AG04449 (cell line): ENCODE measurements around the gene SCRN2.

ENCODE experiments used
- CTCF ChIA-PET: fragments of 350-600 bp; formaldehyde crosslinking; extraction: SDS; loops from one replicate; lab custom pipeline; 2021; ENCODE audit warnings: antibody characterized with exemption; lab: Yijun Ruan, JAX
- POLR2A ChIA-PET: fragments of 400-600, 350-600 bp; formaldehyde crosslinking; extraction: SDS; loops from one replicate; lab custom pipeline; 2020; ENCODE audit warnings: antibody characterized with exemption, inconsistent platforms; lab: Yijun Ruan, JAX
- DNase-seq: peaks from one replicate; pipeline ENCODE4 v3.0.0-alpha.2; 2010; ENCODE audit warnings: low read depth, low spot score
- H3K4me3 ChIP-seq: 2 replicates; pipeline ENCODE4 v1.5.1; 2011; ENCODE audit warnings: low read depth, mild to moderate bottlenecking, control low read depth, low read length
- TF ChIP-seq, protein P1 (sequence below): IDR thresholded peaks from one replicate; pipeline ENCODE4 v1.5.1; 2011; ENCODE audit warnings: mild to moderate bottlenecking, moderate library complexity, low read length, control low read depth, inconsistent platforms; ENCODE audit not compliant: insufficient read depth; ENCODE audit errors: missing control alignments

Gene SCRN2

DNA sequence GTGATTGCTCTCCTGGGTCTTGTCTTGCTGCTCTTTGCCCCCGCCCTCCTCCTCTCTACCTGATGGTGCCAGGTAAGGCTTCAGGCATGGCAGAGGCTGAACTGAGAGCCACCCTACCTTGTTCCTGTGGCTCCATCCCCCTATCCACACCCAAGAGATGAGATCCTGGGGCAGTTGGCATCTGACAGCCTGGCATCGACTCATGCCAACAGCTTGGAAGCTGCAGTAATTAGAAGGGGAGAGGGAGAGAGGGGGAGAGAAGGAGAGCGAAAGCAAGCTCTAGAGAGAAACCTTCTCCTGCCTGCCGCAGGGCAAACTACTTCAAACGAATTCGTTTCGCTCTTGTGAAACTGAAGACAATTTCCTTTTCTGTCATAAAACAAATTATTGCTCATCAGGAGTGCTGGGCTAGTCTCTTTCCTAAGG is 23.7 kb upstream of the SCRN2 start:
- ChIA-PET POLR2A (no interaction called here), CTCF (interaction anchor here (13.4 to 32.3 kb wide), 2 partner anchors 20 to 22 kb away, joined by 208 to 1547 read pairs; partner anchors contain the start of genes SCRN2 and SP2)
- H3K4me3 ChIP-seq, result no peak overlapping the region

DNA sequence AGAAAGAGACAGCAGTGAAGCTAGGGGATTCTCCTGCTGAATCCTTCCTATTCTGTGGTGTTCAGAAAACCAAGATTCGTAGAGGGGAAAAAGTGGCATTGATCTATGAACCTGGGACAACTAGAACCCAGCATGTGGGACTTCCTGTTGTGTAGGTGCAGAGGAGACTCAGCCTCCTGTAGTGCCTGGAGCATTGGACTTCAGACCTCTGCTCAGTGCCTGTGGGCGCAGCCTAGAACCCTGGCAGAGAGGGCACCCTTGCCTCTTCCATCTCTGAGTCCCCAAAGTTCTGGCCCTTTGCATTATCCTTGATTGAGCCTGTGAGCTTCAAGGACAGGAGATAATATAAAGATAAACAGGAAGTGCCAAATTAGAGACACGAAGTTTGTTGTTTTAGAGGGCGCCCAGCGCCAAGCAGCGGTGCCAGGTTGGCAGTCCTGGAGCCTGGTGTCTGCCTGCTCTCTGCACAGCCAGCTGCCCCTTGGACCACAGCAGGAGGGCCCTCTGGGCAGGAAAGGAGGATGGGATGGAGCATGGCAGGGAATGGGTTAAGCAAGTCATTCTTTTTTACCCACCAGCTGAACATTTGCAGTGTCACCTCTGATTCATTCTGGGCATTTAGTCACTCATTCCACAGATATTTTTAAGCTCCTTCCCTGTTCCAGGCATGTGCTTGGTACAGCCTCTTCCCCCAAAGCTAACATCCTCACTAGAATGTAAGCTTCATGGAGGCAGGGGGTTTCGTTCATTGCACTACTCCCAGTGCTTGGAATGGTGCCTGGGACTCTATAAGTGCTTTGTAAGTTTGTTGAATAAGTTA is 21.8 kb upstream of the SCRN2 start:
- CTCF ChIA-PET, result interaction anchor here (0.9 to 32.3 kb wide), 4 partner anchors 9 to 24 kb away, joined by 4 to 1547 read pairs (median 106); partner anchors contain the start of genes SCRN2 and SP2
- H3K4me3 ChIP-seq, result no peak overlapping the region
- peak; percentile 50 for DNase-seq
- TF ChIP-seq, protein P1, sequence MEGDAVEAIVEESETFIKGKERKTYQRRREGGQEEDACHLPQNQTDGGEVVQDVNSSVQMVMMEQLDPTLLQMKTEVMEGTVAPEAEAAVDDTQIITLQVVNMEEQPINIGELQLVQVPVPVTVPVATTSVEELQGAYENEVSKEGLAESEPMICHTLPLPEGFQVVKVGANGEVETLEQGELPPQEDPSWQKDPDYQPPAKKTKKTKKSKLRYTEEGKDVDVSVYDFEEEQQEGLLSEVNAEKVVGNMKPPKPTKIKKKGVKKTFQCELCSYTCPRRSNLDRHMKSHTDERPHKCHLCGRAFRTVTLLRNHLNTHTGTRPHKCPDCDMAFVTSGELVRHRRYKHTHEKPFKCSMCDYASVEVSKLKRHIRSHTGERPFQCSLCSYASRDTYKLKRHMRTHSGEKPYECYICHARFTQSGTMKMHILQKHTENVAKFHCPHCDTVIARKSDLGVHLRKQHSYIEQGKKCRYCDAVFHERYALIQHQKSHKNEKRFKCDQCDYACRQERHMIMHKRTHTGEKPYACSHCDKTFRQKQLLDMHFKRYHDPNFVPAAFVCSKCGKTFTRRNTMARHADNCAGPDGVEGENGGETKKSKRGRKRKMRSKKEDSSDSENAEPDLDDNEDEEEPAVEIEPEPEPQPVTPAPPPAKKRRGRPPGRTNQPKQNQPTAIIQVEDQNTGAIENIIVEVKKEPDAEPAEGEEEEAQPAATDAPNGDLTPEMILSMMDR, result no peak
- POLR2A ChIA-PET, result interaction anchor here (0.6 to 1.3 kb wide), 3 partner anchors 16 to 31 kb away, joined by 3 to 4 read pairs (median 4); partner anchors contain the start of genes LRRC46 and MRPL10

More for the DNA sequence above, 23.7 kb upstream of the SCRN2 start:
- DNase-seq, result no peak
- TF ChIP-seq, protein P1, result no peak

DNA sequence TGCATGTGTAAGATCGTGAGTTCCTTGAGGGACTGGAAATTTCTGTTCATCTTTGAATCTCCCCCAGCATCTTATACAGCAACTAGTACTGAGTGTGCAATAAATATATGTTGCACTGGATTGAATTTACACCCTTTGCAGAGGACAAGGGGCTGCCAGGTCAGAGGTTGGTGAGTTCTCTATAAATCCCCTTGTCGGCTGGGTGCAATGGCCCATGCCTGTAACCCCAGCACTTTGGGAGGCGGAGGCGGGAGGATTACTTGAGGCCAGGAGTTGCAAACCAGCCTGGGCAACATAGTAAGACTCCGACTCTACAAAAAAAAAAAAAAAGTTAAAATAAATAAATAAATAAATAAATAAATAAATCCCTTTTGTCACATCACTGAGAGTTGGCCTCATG is 19.3 kb upstream of the SCRN2 start:
- no peak overlapping the region for H3K4me3 ChIP-seq
- CTCF ChIA-PET, result interaction anchor here (13.4 to 32.3 kb wide), 2 partner anchors 16 to 26 kb away, joined by 208 to 1547 read pairs; partner anchors contain the start of genes SCRN2 and SP2
- no peak for DNase-seq
- TF ChIP-seq, protein P1, result no peak
- POLR2A ChIA-PET, result no interaction called here

DNA sequence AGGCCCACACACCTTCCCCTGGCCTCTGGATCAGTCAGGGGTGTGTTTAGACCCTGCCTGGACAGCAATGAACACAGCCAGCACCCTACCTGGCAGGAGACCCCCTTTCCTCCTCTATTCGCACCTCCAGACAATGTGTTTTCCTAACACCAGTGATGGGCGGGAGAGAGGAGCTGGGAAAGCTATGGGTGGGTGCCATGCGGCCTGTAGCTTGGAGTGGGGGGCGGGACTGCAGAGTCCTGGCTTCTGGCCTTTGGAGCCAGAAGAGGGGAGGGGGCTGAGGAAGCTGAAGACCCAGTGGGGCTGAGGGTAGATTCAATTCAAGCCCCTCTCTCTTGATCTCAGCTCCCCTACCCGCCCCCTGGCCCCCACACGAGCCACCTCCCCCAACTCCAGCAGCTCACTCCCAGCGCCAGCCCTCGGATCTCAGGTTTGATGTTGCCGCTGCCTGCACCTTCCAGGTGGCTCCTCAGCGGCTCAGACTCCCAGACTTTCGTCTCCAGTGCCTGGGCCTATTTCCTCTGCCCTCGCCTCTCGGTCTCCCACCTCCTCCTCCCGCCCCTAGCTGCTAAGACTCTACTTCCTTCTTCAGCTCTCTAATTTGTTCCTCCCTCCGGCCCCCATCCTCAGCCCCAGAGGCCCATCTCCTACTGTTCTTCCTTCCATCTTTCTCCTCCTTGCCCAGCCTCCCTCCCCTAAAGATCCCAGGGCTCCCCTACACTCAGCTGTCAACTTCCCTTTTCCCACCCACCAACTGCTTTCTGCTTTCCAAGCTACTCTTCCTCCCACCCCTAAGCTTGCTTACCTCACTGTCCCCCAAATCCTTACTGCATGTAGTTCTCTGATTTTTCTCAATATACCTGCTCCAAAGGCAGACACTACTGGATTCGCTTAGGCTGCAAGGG is 16.7 kb upstream of the SCRN2 start:
- POLR2A ChIA-PET, result no interaction called here
- DNase-seq, result no peak
- CTCF ChIA-PET, result interaction anchor here (13.4 to 32.3 kb wide), 2 partner anchors 13 to 29 kb away, joined by 208 to 1547 read pairs; partner anchors contain the start of genes SCRN2 and SP2

DNA sequence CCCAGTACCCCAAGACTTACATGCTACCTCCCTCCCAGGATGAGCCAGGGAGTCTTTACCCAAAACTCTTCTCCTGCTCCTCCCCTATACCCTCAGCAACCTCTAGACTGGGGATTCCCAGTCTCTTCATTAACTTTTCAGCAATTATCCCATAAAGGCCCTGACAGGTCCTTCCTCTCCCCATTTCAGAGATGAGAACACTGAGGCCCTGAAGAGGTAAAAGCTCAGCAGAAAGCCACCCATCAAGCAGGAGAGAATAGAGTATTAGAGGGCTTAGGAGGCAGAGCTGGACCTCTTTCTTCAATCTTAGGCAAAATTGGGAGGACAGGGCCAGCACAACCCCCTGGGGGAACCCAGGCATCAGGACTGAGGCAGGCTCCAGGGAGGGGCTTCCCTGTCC is 15.8 kb upstream of the SCRN2 start:
- TF ChIP-seq, protein P1, result no peak
- ChIA-PET CTCF (interaction anchor here (1.1 to 32.3 kb wide), 3 partner anchors 12 to 30 kb away, joined by 4 to 1547 read pairs (median 208); partner anchors contain the start of genes SCRN2 and SP2), POLR2A (no interaction called here)
- H3K4me3 ChIP-seq, result no peak overlapping the region
- no peak for DNase-seq

More for the DNA sequence above, 16.7 kb upstream of the SCRN2 start:
- TF ChIP-seq, protein P1, result no peak
- no peak overlapping the region for H3K4me3 ChIP-seq
